AG09309 (cell line): ENCODE measurements around the gene ANKRD60.

Experiments used
- DNase-seq: peaks from one replicate; pipeline ENCODE4 v3.0.0-alpha.2; 2010; ENCODE audit warnings: low read depth
- H3K4me3 ChIP-seq: 2 replicates; pipeline ENCODE4 v1.5.1; 2011; ENCODE audit warnings: mild to moderate bottlenecking, low read depth, low read length, moderate library complexity; ENCODE audit not compliant: control insufficient read depth
- CTCF ChIP-seq: IDR thresholded peaks from 2 replicates; pipeline ENCODE4 v1.5.1; 2011; ENCODE audit warnings: mild to moderate bottlenecking, low read depth, low read length, inconsistent platforms; ENCODE audit not compliant: insufficient read depth, control insufficient read depth; ENCODE audit errors: missing control alignments

ANKRD60 gene

GRCh38 chr20:58238490-58238889 is 10.0 kb upstream of the ANKRD60 start:
- no peak for TF ChIP-seq CTCF
- DNase-seq: no peak
- H3K4me3 ChIP-seq: no peak overlapping the region

GRCh38 chr20:58237318-58238132 is 9.1 kb upstream of the ANKRD60 start:
- peak overlapping the region; percentile 6 for H3K4me3 ChIP-seq
- DNase-seq: peak; percentile 61
- TF ChIP-seq CTCF: no peak

- no peak for DNase-seq
- H3K4me3 ChIP-seq: peak overlapping the region; percentile 53
These were observed 8.3 kb upstream of the ANKRD60 start for GRCh38 chr20:58236612-58237317.

GRCh38 chr20:58235010-58235409 is 6.6 kb upstream of the ANKRD60 start:
- no peak overlapping the region for H3K4me3 ChIP-seq
- TF ChIP-seq CTCF: no peak
- DNase-seq: no peak

More at GRCh38 chr20:58236612-58237317, 8.3 kb upstream of the ANKRD60 start:
- TF ChIP-seq CTCF: peak; percentile 95

- DNase-seq: no peak
- H3K4me3 ChIP-seq: no peak overlapping the region
- TF ChIP-seq CTCF: peak; percentile 84
These were observed 5.6 kb upstream of the ANKRD60 start for GRCh38 chr20:58233881-58234528.

- DNase-seq: no peak
- no peak for TF ChIP-seq CTCF
- H3K4me3 ChIP-seq: no peak overlapping the region
These were observed 4.9 kb upstream of the ANKRD60 start for GRCh38 chr20:58233393-58233792.
